Common myeloid progenitor, CD34-positive (primary cell): ENCODE results near the gene RAD9A.

Experiments
- CTCF ChIA-PET: fragments of 350-600 bp; sonication (Branson Sonifier 250); formaldehyde crosslinking; loops from one replicate; lab custom pipeline; 2021; ENCODE audit warnings: antibody characterized with exemption; lab: Charles Lee
- POLR2A ChIA-PET: fragments of 350-600 bp; sonication (Branson Sonifier 250); formaldehyde crosslinking; loops from one replicate; lab custom pipeline; 2021; ENCODE audit warnings: antibody characterized with exemption; lab: Charles Lee
- DNase-seq, 3 donors: peaks; one replicate each; pipeline versions ENCODE4 v3.0.0 to v3.0.0-alpha.2; 2013
- H3K27ac ChIP-seq, 2 experiments: 1 replicate in 1 of 2; 2 replicates in 1 of 2; pipeline ENCODE4 v1.7.0; 2013; ENCODE audit warnings: inconsistent platforms in 2 of 2, low read length in 2 of 2, mild to moderate bottlenecking in 2 of 2, low read depth in 1 of 2, moderate library complexity in 1 of 2; ENCODE audit not compliant: severe bottlenecking in 2 of 2, insufficient read depth in 1 of 2, poor library complexity in 1 of 2
- H3K27me3 ChIP-seq, 5 experiments: replicated peaks in 2 of 5; 1 replicate in 3 of 5; 2 replicates in 2 of 5; pipeline versions ENCODE4 v1.6.1 to v1.7.0; 2013; ENCODE audit warnings: low read length in 4 of 5, mild to moderate bottlenecking in 2 of 5, moderate library complexity in 2 of 5, inconsistent platforms in 1 of 5; ENCODE audit not compliant: insufficient read depth in 5 of 5, control insufficient read depth in 4 of 5
- H3K36me3 ChIP-seq, 4 experiments: 1 replicate in 2 of 4; 2 replicates in 2 of 4; pipeline versions ENCODE4 v1.6.1 to v1.7.0; 2013; ENCODE audit warnings: low read length in 3 of 4, control low read depth in 1 of 4, mild to moderate bottlenecking in 1 of 4; ENCODE audit not compliant: control insufficient read depth in 4 of 4, insufficient read depth in 4 of 4
- H3K4me1 ChIP-seq, 4 experiments: 1 replicate in 3 of 4; 2 replicates in 1 of 4; pipeline versions ENCODE4 v1.6.1 to v1.7.1; 2013; ENCODE audit warnings: low read length in 3 of 4, mild to moderate bottlenecking in 3 of 4, control low read depth in 1 of 4, inconsistent platforms in 1 of 4, moderate library complexity in 1 of 4; ENCODE audit not compliant: control insufficient read depth in 4 of 4, insufficient read depth in 4 of 4; ENCODE audit errors: control extremely low read depth in 1 of 4
- H3K4me3 ChIP-seq, 7 experiments: 1 replicate in 4 of 7; 2 replicates in 3 of 7; pipeline versions ENCODE4 v1.5.1 to v1.7.0; 2013; ENCODE audit warnings: mild to moderate bottlenecking in 7 of 7, low read length in 6 of 7, moderate library complexity in 6 of 7, inconsistent platforms in 2 of 7, low read depth in 2 of 7, control low read depth in 1 of 7; ENCODE audit not compliant: insufficient read depth in 4 of 7, control insufficient read depth in 1 of 7; ENCODE audit errors: extremely low read depth in 1 of 7
- H3K9me3 ChIP-seq, 5 experiments: 1 replicate in 4 of 5; 2 replicates in 1 of 5; pipeline versions ENCODE4 v1.6.1 to v1.7.1; 2013; ENCODE audit warnings: low read length in 4 of 5, mild to moderate bottlenecking in 2 of 5, inconsistent platforms in 1 of 5, low read depth in 1 of 5, moderate library complexity in 1 of 5; ENCODE audit not compliant: control insufficient read depth in 4 of 5, insufficient read depth in 2 of 5; ENCODE audit errors: control extremely low read depth in 1 of 5
- WGBS: methylation state at CpG from one replicate; pipeline ENCODE4 v1.1.5; 2013; ENCODE audit not compliant: insufficient coverage; 5-methylcytosine and 5-hydroxymethylcytosine counted together

Gene RAD9A

GRCh38 chr11:67357831-67358670, 33.7 kb upstream of the RAD9A start:
- WGBS: over 99% methylated on average over 11 of the region's 12 CpGs
- Histone ChIP-seq H3K9me3 (no peaks in the 10 kb centered on the region), H3K27ac (no peak overlapping the region), H3K4me3 (no peak overlapping the region), H3K36me3 (no peaks in the 10 kb centered on the region), H3K4me1 (peaks cover 3 to 42% (median 19%) of the 10 kb centered on the region in 4 experiments), H3K27me3 (no peaks in the 10 kb centered on the region)
- DNase-seq: no peak
- CTCF ChIA-PET: interaction anchor here (0.7 to 20.0 kb wide), 3 partner anchors 9 to 25 kb away, joined by 4 to 892 read pairs (median 4); partner anchors contain the start of genes CLCF1 and RAD9A
- POLR2A ChIA-PET: interaction anchor here (1.5 kb wide), 1 partner anchor 10 kb away, joined by 3 read pairs; no protein-coding TSS in a partner anchor

GRCh38 chr11:67364169-67364568, 27.6 kb upstream of the RAD9A start:
- Histone ChIP-seq H3K4me1 (peaks cover 0 to 56% (median 45%) of the 10 kb centered on the region in 4 experiments), H3K4me3 (peak overlapping the region in 1 of 7 experiments; percentile 38), H3K36me3 (no peaks in the 10 kb centered on the region), H3K27me3 (no peaks in the 10 kb centered on the region), H3K27ac (no peak overlapping the region), H3K9me3 (no peaks in the 10 kb centered on the region)
- ChIA-PET CTCF (interaction anchor here (1.6 to 20.0 kb wide), 4 partner anchors 11 to 18 kb away, joined by 3 to 892 read pairs (median 36); partner anchors contain the start of genes CLCF1, POLD4 and RAD9A), POLR2A (interaction anchor here (1.3 kb wide), 1 partner anchor 37 kb away, joined by 3 read pairs; the partner anchor contains the start of gene PPP1CA)
- no peak for DNase-seq
- 0% methylated on average over 3 of the region's 3 CpGs for WGBS

- peak in 1 of 3 donors; percentile 38 for DNase-seq
- peaks cover 0 to 65% (median 54%) of the 10 kb centered on the region in 4 experiments for H3K4me1 ChIP-seq
- POLR2A ChIA-PET: interaction anchor here (0.6 kb wide), 1 partner anchor 12 kb away, joined by 4 read pairs; no protein-coding TSS in a partner anchor
- H3K9me3 ChIP-seq: no peaks in the 10 kb centered on the region
- CTCF ChIA-PET: interaction anchor here (0.8 to 20.0 kb wide), 5 partner anchors 9 to 36 kb away, joined by 3 to 892 read pairs (median 5); partner anchors contain the start of genes CLCF1, POLD4, PPP1CA and RAD9A
- no peaks in the 10 kb centered on the region for H3K36me3 ChIP-seq
- no peak overlapping the region for H3K27ac ChIP-seq
- H3K4me3 ChIP-seq: peak overlapping the region in 2 of 7 experiments; percentile 4 to 23
- H3K27me3 ChIP-seq: peaks cover 0 to 4% (median 0%) of the 10 kb centered on the region in 5 experiments
- 69% methylated on average over 16 of the region's 24 CpGs for WGBS
Observed at GRCh38 chr11:67364783-67365722, 26.7 kb upstream of the RAD9A start.

- H3K4me1 ChIP-seq: peaks cover 0 to 73% (median 61%) of the 10 kb centered on the region in 4 experiments
- ChIA-PET POLR2A (interaction anchor here (0.9 kb wide), 1 partner anchor 13 kb away, joined by 3 read pairs; the partner anchor contains the start of gene POLD4), CTCF (interaction anchor here (1.3 to 20.0 kb wide), 4 partner anchors 9 to 36 kb away, joined by 3 to 892 read pairs (median 30); partner anchors contain the start of genes CLCF1, POLD4, PPP1CA and RAD9A)
- DNase-seq: no peak
- H3K36me3 ChIP-seq: no peaks in the 10 kb centered on the region
- no peaks in the 10 kb centered on the region for H3K9me3 ChIP-seq
- peaks cover 0 to 4% (median 0%) of the 10 kb centered on the region in 5 experiments for H3K27me3 ChIP-seq
- 76% methylated on average over 13 of the region's 14 CpGs for WGBS
- no peak overlapping the region for H3K4me3 ChIP-seq
- H3K27ac ChIP-seq: no peak overlapping the region
Observed at GRCh38 chr11:67365736-67366444, 25.9 kb upstream of the RAD9A start.

DNA sequence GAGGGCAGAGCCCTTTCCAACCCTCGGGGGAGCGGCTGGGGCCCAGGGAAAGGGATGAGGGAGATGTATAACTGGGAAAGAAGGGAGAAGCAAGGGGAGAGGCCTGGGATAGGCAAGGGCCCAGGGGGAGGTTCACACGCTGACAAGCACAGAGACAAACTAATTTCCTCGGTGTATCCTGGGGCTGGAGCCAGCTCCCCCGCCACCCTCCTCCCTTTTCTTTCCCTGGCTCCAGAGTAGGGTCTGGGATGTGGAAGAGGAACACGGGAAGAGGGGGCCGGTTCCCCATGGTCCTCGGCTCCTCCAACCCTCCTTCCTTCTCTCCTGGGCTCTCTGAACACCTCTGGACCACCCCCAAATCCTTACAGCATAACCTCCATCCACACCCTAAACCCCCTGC, 25.2 kb upstream of the RAD9A start:
- Histone ChIP-seq H3K4me1 (peaks cover 0 to 79% (median 67%) of the 10 kb centered on the region in 4 experiments), H3K4me3 (no peak overlapping the region), H3K36me3 (no peaks in the 10 kb centered on the region), H3K9me3 (no peaks in the 10 kb centered on the region), H3K27ac (no peak overlapping the region), H3K27me3 (peaks cover 0 to 4% (median 0%) of the 10 kb centered on the region in 5 experiments)
- CTCF ChIA-PET: interaction anchor here (1.3 to 20.0 kb wide), 4 partner anchors 10 to 35 kb away, joined by 3 to 892 read pairs (median 8); partner anchors contain the start of genes CLCF1, PPP1CA and RAD9A
- POLR2A ChIA-PET: interaction anchor here (0.9 kb wide), 1 partner anchor 13 kb away, joined by 3 read pairs; the partner anchor contains the start of gene POLD4
- 64% methylated on average over 4 of the region's 8 CpGs for WGBS
- DNase-seq: no peak
